Natural killer cell (primary cell): Measurements from ENCODE around the gene RGS6. TPM values are rescaled to one million over a fixed set of nuclear protein-coding genes. Genes with fewer than 3 reads are reported as not detected.

ENCODE experiments used
- ATAC-seq, 3 donors: fragments of 150-1000 bp in 2 of 3; fragments of 200-7000 bp in 1 of 3; cut with Tn5 transposase; 1 replicate in 1 of 3; 2 replicates in 2 of 3; pipeline ENCODE4 v1.10.0; 2021; ENCODE audit warnings: mild to moderate bottlenecking in 2 of 3, moderate library complexity in 2 of 3
- DNase-seq, 2 donors: peaks; one replicate each; pipeline versions ENCODE4 v3.0.0 to v3.0.0-alpha.2; 2013 to 2021; ENCODE audit warnings: mixed read lengths in 1 of 2
- H3K27ac ChIP-seq: one replicate; pipeline ENCODE4 v1.5.1; 2013; ENCODE audit warnings: mild to moderate bottlenecking, low read length
- H3K27me3 ChIP-seq: one replicate; pipeline ENCODE4 v1.6.1; 2013; ENCODE audit warnings: low read length; ENCODE audit not compliant: control insufficient read depth, insufficient read depth
- H3K36me3 ChIP-seq: one replicate; pipeline ENCODE4 v1.6.1; 2013; ENCODE audit warnings: low read length; ENCODE audit not compliant: control insufficient read depth, insufficient read depth
- H3K4me1 ChIP-seq: one replicate; pipeline ENCODE4 v1.6.1; 2013; ENCODE audit warnings: low read length; ENCODE audit not compliant: control insufficient read depth, insufficient read depth
- H3K4me3 ChIP-seq: one replicate; pipeline ENCODE4 v1.5.1; 2013; ENCODE audit warnings: low read length
- H3K9me3 ChIP-seq: one replicate; pipeline ENCODE4 v1.6.1; 2013; ENCODE audit warnings: low read length; ENCODE audit not compliant: control insufficient read depth, insufficient read depth
- H3K27ac Mint-ChIP-seq, 2 donors: one replicate each; pipeline ENCODE4 v1.8.0; 2022; ENCODE audit warnings: mild to moderate bottlenecking in 2 of 2, mixed read lengths in 2 of 2, moderate library complexity in 1 of 2
- H3K27me3 Mint-ChIP-seq, 2 donors: one replicate each; pipeline ENCODE4 v1.8.0; 2022; ENCODE audit warnings: low read depth in 2 of 2, mixed read lengths in 2 of 2
- H3K36me3 Mint-ChIP-seq: one replicate; pipeline ENCODE4 v1.8.0; 2022; ENCODE audit warnings: mixed read lengths
- H3K4me1 Mint-ChIP-seq, 2 donors: one replicate each; pipeline ENCODE4 v1.8.0; 2022; ENCODE audit warnings: mixed read lengths in 2 of 2
- H3K4me3 Mint-ChIP-seq: one replicate; pipeline ENCODE4 v1.8.0; 2022; ENCODE audit warnings: mild to moderate bottlenecking, moderate library complexity, mixed read lengths
- H3K9me3 Mint-ChIP-seq, 2 donors: one replicate each; pipeline ENCODE4 v1.8.0; 2022; ENCODE audit warnings: mixed read lengths in 2 of 2
- WGBS: methylation state at CpG from one replicate; pipeline ENCODE4 v1.1.7; 2013; ENCODE audit warnings: missing lambda C conversion rate; ENCODE audit not compliant: insufficient coverage; 5-methylcytosine and 5-hydroxymethylcytosine counted together
- intact Hi-C: fragments of 100-400 bp; cut with micrococcal nuclease; formaldehyde crosslinking; loops from one replicate; pipeline ENCODE4 v1.14.2; 2022
- total RNA-seq, 4 donors: library from RNA; stranded (reverse); fragments of 120-200 nt in 1 of 4; gene quantifications; one replicate each; pipeline versions ENCODE4 v1.2.3 to v1.2.4, GENCODE V29; 2013 to 2022
- TF ChIP-seq, protein P1 (sequence below): fragments of 200-600 bp; IDR thresholded peaks from one replicate; pipeline ENCODE4 v1.8.0; 2022; ENCODE audit warnings: antibody characterized with exemption

Gene RGS6
- total RNA-seq, 3 donors from 2014 or later (not counting 1 experiment from before 2014, with no cell fraction given): 0.75 to 1.4 TPM; not detected in 1

DNA sequence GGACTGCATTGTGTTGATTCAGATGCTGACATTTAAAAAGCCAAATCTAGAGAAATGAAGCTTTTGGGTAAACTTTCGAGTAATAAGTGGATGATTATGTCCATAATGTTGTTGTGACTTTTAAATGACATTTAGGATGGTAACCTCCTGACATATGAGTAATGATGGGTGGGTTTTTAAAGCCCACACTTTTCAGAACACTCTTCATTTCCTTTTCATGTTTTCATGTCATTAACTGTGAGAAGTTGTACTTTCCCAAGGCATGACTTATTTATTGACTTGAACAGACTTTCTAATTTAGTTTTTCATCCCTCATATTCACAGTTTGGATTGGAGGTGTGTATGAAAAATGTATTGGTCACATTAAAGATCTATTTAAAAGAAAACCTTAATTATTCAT lies 35.5 kb downstream of the RGS6 start:
- Mint-ChIP-seq H3K4me3 (no peak overlapping the region), H3K4me1 (no peaks in the 10 kb centered on the region), H3K9me3 (no peaks in the 10 kb centered on the region), H3K27ac (no peak overlapping the region), H3K36me3 (no peaks in the 10 kb centered on the region), H3K27me3 (peaks cover 0 to 15% of the 10 kb centered on the region in 2 donors)
- no peaks in the 10 kb centered on the region for H3K27me3 ChIP-seq
- H3K4me1 ChIP-seq: no peaks in the 10 kb centered on the region
- WGBS: 57% methylated on average over 1 of the region's 1 CpG
- H3K4me3 ChIP-seq: no peak overlapping the region
- no peak overlapping the region for H3K27ac ChIP-seq
- H3K36me3 ChIP-seq: no peaks in the 10 kb centered on the region
- H3K9me3 ChIP-seq: no peaks in the 10 kb centered on the region
- TF ChIP-seq, protein P1, sequence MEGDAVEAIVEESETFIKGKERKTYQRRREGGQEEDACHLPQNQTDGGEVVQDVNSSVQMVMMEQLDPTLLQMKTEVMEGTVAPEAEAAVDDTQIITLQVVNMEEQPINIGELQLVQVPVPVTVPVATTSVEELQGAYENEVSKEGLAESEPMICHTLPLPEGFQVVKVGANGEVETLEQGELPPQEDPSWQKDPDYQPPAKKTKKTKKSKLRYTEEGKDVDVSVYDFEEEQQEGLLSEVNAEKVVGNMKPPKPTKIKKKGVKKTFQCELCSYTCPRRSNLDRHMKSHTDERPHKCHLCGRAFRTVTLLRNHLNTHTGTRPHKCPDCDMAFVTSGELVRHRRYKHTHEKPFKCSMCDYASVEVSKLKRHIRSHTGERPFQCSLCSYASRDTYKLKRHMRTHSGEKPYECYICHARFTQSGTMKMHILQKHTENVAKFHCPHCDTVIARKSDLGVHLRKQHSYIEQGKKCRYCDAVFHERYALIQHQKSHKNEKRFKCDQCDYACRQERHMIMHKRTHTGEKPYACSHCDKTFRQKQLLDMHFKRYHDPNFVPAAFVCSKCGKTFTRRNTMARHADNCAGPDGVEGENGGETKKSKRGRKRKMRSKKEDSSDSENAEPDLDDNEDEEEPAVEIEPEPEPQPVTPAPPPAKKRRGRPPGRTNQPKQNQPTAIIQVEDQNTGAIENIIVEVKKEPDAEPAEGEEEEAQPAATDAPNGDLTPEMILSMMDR: no peak
- intact Hi-C loops: no loop called here
- ATAC-seq: no peak
- no peak for DNase-seq

DNA sequence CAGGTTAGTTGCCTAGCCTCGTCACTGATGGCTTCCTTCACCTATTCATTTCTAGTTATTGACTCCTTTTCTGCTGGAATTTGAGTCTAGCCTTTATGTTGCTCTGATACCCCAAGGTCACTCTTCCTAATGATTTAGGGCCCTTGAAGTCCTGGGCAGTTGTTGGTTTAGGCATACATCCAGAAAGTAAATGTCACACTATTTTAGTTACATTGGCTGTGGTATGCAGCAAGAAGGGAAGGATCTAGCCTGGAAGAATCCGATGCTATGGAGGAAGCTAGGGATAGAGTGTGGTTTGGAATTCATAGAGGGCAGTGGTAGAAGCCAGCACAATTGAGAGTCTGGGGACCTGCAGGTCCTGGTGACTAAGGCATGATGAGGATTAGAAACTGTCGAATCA lies 38.0 kb downstream of the RGS6 start:
- no peak overlapping the region for H3K27ac ChIP-seq
- Mint-ChIP-seq H3K4me1 (no peaks in the 10 kb centered on the region), H3K4me3 (no peak overlapping the region), H3K27me3 (peaks cover 0 to 10% of the 10 kb centered on the region in 2 donors), H3K9me3 (no peaks in the 10 kb centered on the region), H3K36me3 (no peaks in the 10 kb centered on the region), H3K27ac (no peak overlapping the region)
- 87% methylated on average over 3 of the region's 3 CpGs for WGBS
- DNase-seq (no peak), ATAC-seq (no peak)
- H3K36me3 ChIP-seq: no peaks in the 10 kb centered on the region
- H3K27me3 ChIP-seq: no peaks in the 10 kb centered on the region
- H3K4me3 ChIP-seq: no peak overlapping the region
- no peaks in the 10 kb centered on the region for H3K4me1 ChIP-seq
- no peaks in the 10 kb centered on the region for H3K9me3 ChIP-seq
- intact Hi-C loops: no loop called here
- TF ChIP-seq, protein P1: no peak

DNA sequence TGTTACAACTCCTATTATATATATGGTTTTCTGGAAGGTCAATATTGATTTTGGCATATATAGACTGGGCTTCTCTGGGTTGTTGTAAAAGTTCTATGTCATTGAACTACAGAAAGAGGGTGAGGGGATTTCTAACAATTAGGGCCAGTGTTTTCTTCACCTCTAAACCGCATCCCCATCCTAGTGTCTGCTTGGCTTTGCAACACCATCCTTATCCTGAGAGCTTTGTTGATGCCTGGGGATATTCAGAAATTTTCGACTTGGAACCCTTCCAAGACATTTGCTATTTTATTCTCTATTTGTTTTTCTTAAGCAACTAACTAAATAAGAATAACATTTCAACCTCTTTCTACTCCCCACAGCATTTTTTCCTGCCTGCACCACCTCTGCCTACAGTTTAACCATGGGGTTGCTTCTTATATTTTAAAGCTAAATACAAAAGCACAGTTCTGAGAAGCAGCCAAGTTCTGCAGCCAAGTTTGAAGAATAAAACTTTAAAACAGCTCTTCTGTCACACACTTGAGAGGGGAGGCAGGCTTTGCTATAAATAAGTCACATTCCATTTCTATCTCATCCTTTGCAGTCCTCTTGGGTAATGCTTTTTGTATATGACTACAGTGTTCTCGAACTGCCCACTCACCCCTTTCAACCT lies 53.4 kb downstream of the RGS6 start:
- H3K4me3 Mint-ChIP-seq: no peak overlapping the region
- H3K27ac ChIP-seq: no peak overlapping the region
- intact Hi-C loops: no loop called here
- no peaks in the 10 kb centered on the region for H3K9me3 ChIP-seq
- 73% methylated on average over 1 of the region's 3 CpGs for WGBS
- H3K27me3 ChIP-seq: no peaks in the 10 kb centered on the region
- TF ChIP-seq, protein P1: no peak
- H3K27ac Mint-ChIP-seq: no peak overlapping the region
- no peaks in the 10 kb centered on the region for H3K4me1 ChIP-seq
- H3K36me3 ChIP-seq: no peaks in the 10 kb centered on the region
- H3K9me3 Mint-ChIP-seq: no peaks in the 10 kb centered on the region
- no peak for DNase-seq
- H3K4me1 Mint-ChIP-seq: no peaks in the 10 kb centered on the region
- peaks cover 8 to 27% of the 10 kb centered on the region in 2 donors for H3K27me3 Mint-ChIP-seq
- ATAC-seq: no peak
- H3K36me3 Mint-ChIP-seq: no peaks in the 10 kb centered on the region
- H3K4me3 ChIP-seq: no peak overlapping the region

DNA sequence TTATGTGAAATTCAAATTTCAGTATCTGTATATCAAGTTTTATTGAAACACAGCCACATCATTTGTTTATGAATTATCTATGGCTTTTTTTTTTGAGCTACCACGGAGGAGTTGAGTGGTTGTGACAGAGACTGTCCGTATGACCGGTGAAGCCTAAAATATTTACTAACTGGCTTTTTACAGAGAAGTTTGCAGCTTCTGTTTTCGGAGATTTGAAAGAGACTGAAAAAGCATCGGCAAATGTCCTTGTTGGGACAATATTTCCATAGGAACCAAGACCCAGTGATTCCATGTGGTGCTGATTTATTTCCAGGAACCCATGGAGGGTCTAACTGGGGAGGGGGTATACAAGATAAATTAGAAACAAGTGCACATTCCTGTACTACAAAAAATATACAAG lies 56.2 kb downstream of the RGS6 start:
- H3K27me3 ChIP-seq: no peaks in the 10 kb centered on the region
- H3K9me3 ChIP-seq: no peaks in the 10 kb centered on the region
- TF ChIP-seq, protein P1: no peak
- intact Hi-C loops: no loop called here
- no peaks in the 10 kb centered on the region for H3K4me1 ChIP-seq
- no peak overlapping the region for H3K27ac ChIP-seq
- H3K4me3 ChIP-seq: no peak overlapping the region
- DNase-seq (no peak), ATAC-seq (no peak)
- H3K36me3 ChIP-seq: no peaks in the 10 kb centered on the region
- H3K9me3 Mint-ChIP-seq: no peaks in the 10 kb centered on the region
- H3K4me3 Mint-ChIP-seq: no peak overlapping the region
- no peaks in the 10 kb centered on the region for H3K36me3 Mint-ChIP-seq
- no peak overlapping the region for H3K27ac Mint-ChIP-seq
- peaks cover 7 to 10% of the 10 kb centered on the region in 2 donors for H3K27me3 Mint-ChIP-seq
- 94% methylated on average over 5 of the region's 5 CpGs for WGBS
- H3K4me1 Mint-ChIP-seq: no peaks in the 10 kb centered on the region
